SK-N-SH treated with all-trans-retinoic acid at 6 μM for 48 hours (cell line): ENCODE data around the gene MLANA.

Experiments used
- ATAC-seq: fragments of 200-7000 bp; cut with Tn5 transposase; 3 replicates; pipeline ENCODE4 v1.9.1; 2020; ENCODE audit warnings: mild to moderate bottlenecking, moderate library complexity
- BACH2 ChIP-seq: fragments of 250-450 bp; sonication (Bioruptor Pico); IDR thresholded peaks from 2 replicates; pipeline ENCODE4 v1.9.0; 2021; ENCODE audit warnings: mild to moderate bottlenecking, borderline replicate concordance
- CSDC2 ChIP-seq: fragments of 250-450 bp; sonication (Bioruptor Pico); IDR thresholded peaks from 2 replicates; pipeline ENCODE4 v1.5.0; 2020; ENCODE audit warnings: mild to moderate bottlenecking, moderate library complexity
- ESRRG ChIP-seq: fragments of 250-450 bp; sonication (Bioruptor Pico); IDR thresholded peaks from 2 replicates; pipeline ENCODE4 v1.6.1; 2021; ENCODE audit warnings: mild to moderate bottlenecking
- GLIS3 ChIP-seq: fragments of 250-450 bp; sonication (Bioruptor Pico); IDR thresholded peaks from 2 replicates; pipeline ENCODE4 v1.5.0; 2020; ENCODE audit warnings: mild to moderate bottlenecking, moderate library complexity
- ISL1 ChIP-seq: fragments of 250-450 bp; sonication (Bioruptor Pico); IDR thresholded peaks from 2 replicates; pipeline ENCODE4 v2.1.2; 2022; ENCODE audit warnings: mild to moderate bottlenecking, moderate library complexity
- OSR1 ChIP-seq: fragments of 250-450 bp; sonication (Bioruptor Pico); IDR thresholded peaks from 2 replicates; pipeline ENCODE4 v1.8.0; 2022; ENCODE audit warnings: moderate library complexity, mild to moderate bottlenecking, inconsistent platforms
- PPARA ChIP-seq: fragments of 250-450 bp; sonication (Bioruptor Pico); IDR thresholded peaks from 2 replicates; pipeline ENCODE4 v1.5.0; 2020; ENCODE audit warnings: mild to moderate bottlenecking, borderline replicate concordance
- SNAI2 ChIP-seq: fragments of 250-450 bp; sonication (Bioruptor Pico); IDR thresholded peaks from 2 replicates; pipeline ENCODE4 v1.5.0; 2020; ENCODE audit warnings: mild to moderate bottlenecking, moderate library complexity
- TCF4 ChIP-seq: fragments of 250-450 bp; sonication (Bioruptor Pico); IDR thresholded peaks from 2 replicates; pipeline ENCODE4 v1.8.0; 2021; ENCODE audit warnings: mild to moderate bottlenecking, moderate library complexity, borderline replicate concordance
- TOX ChIP-seq: fragments of 250-450 bp; sonication (Bioruptor Pico); IDR thresholded peaks from 2 replicates; pipeline ENCODE4 v1.8.0; 2021; ENCODE audit warnings: mild to moderate bottlenecking, moderate library complexity, borderline replicate concordance
- ZFP3 ChIP-seq: fragments of 250-450 bp; sonication (Bioruptor Pico); IDR thresholded peaks from 2 replicates; pipeline ENCODE4 v1.5.0; 2020; ENCODE audit warnings: mild to moderate bottlenecking, moderate library complexity
- ZNF70 ChIP-seq: fragments of 450-650 bp; formaldehyde crosslinking; IDR thresholded peaks from 2 replicates; pipeline ENCODE4 v1.5.0; 2020; ENCODE audit warnings: mild to moderate bottlenecking, moderate library complexity
- ZNF8 ChIP-seq: fragments of 450-650 bp; formaldehyde crosslinking; IDR thresholded peaks from 2 replicates; pipeline ENCODE4 v1.5.0; 2020; ENCODE audit warnings: mild to moderate bottlenecking, moderate library complexity
- TF ChIP-seq, protein P1 (sequence below): fragments of 250-450 bp; sonication (Bioruptor Pico); IDR thresholded peaks from 2 replicates; pipeline ENCODE4 v1.5.1; 2020; ENCODE audit warnings: low read depth, mild to moderate bottlenecking, moderate library complexity
- TF ChIP-seq, protein P2 (sequence below): fragments of 250-450 bp; sonication (Bioruptor Pico); IDR thresholded peaks from 2 replicates; pipeline ENCODE4 v1.5.1; 2021; ENCODE audit warnings: mild to moderate bottlenecking, moderate library complexity
- TF ChIP-seq, protein P3 (sequence below): fragments of 250-450 bp; sonication (Bioruptor Pico); IDR thresholded peaks from 2 replicates; pipeline ENCODE4 v1.5.0; 2020; ENCODE audit warnings: mild to moderate bottlenecking, moderate library complexity
- TF ChIP-seq, protein P4 (sequence below): fragments of 250-450 bp; sonication (Bioruptor Pico); IDR thresholded peaks from 2 replicates; pipeline ENCODE4 v1.8.0; 2020; ENCODE audit warnings: mild to moderate bottlenecking, moderate library complexity, borderline replicate concordance
- TF ChIP-seq, protein P5 (sequence below): fragments of 250-450 bp; sonication (Bioruptor Pico); IDR thresholded peaks from 2 replicates; pipeline ENCODE4 v1.8.0; 2021; ENCODE audit warnings: low read depth, mild to moderate bottlenecking, moderate library complexity, borderline replicate concordance

The MLANA gene

DNA sequence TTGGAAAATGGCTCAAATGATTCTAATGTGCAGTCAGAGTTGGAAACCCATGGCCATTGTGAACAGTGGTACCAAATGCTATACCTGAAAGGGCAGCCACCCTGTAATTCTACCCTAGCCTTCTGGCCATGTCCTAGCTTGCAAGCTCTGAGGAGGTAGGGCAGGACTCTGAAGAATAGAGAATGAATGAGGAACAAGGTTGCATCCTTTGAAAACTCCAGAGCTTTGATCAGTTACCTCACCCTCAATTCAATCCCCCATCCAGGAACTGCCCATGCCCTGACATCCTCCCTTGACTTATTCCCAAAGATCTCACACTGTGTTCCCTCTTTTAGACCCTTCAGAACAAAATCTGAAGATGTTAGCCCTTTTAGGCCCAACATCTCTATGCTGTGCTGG lies 40.0 kb upstream of the MLANA start (continued):
- TF ChIP-seq, protein P1, sequence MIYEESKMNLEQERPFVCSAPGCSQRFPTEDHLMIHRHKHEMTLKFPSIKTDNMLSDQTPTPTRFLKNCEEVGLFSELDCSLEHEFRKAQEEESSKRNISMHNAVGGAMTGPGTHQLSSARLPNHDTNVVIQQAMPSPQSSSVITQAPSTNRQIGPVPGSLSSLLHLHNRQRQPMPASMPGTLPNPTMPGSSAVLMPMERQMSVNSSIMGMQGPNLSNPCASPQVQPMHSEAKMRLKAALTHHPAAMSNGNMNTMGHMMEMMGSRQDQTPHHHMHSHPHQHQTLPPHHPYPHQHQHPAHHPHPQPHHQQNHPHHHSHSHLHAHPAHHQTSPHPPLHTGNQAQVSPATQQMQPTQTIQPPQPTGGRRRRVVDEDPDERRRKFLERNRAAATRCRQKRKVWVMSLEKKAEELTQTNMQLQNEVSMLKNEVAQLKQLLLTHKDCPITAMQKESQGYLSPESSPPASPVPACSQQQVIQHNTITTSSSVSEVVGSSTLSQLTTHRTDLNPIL (CRISPR knock-in tag) = no peak
- no peak for TF ChIP-seq ZNF8 (CRISPR knock-in tag)
- no peak for TF ChIP-seq SNAI2 (CRISPR knock-in tag)
- no peak for TF ChIP-seq GLIS3 (CRISPR knock-in tag)
- TF ChIP-seq ZFP3 = no peak

DNA sequence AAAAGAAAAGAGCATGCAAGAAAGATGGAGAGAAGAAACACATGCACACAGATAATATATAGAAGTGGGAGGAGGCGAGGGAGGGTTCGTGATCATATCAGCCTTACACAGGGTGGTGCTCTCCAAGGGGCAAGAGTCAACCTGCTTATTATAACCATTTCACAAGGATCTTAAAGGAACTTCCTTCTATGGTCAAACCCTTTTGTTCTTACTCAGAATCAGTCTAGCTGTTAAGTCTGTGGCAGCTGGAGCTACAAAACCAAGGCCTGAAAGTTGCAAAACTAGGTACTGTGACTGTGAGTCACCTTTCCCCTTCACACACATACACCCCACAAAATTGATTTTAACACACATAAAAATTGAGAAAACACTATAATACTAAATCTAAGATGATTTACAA lies 39.2 kb upstream of the MLANA start:
- no peak for ATAC-seq

DNA sequence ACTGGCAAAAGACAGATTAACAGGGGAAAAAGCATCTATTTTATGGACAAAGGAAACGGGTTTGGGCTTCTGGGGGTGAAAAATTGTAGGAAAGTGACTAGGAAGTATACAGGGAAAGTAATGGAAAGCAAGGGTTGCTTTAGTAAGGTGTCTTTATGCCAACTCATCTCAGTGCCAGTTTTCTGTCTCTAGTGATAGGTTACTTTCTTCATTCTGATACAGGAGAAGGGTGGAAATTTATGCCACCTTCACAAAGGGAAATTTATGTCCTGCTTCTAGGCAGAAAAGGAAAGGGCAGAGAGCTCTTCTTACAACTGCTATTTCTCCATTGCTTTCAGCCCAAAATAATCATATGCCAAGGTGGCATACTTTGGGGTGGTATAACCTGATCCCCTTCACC lies 37.7 kb upstream of the MLANA start:
- no peak for TF ChIP-seq ZNF70 (CRISPR knock-in tag)
- TF ChIP-seq PPARA = no peak
- TF ChIP-seq, protein P1 (CRISPR knock-in tag) = no peak
- no peak for TF ChIP-seq GLIS3 (CRISPR knock-in tag)
- TF ChIP-seq ZFP3 = no peak
- TF ChIP-seq, protein P2, sequence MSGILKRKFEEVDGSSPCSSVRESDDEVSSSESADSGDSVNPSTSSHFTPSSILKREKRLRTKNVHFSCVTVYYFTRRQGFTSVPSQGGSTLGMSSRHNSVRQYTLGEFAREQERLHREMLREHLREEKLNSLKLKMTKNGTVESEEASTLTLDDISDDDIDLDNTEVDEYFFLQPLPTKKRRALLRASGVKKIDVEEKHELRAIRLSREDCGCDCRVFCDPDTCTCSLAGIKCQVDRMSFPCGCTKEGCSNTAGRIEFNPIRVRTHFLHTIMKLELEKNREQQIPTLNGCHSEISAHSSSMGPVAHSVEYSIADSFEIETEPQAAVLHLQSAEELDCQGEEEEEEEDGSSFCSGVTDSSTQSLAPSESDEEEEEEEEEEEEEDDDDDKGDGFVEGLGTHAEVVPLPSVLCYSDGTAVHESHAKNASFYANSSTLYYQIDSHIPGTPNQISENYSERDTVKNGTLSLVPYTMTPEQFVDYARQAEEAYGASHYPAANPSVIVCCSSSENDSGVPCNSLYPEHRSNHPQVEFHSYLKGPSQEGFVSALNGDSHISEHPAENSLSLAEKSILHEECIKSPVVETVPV = no peak
- TF ChIP-seq SNAI2 (CRISPR knock-in tag) = no peak
- TF ChIP-seq, protein P3, sequence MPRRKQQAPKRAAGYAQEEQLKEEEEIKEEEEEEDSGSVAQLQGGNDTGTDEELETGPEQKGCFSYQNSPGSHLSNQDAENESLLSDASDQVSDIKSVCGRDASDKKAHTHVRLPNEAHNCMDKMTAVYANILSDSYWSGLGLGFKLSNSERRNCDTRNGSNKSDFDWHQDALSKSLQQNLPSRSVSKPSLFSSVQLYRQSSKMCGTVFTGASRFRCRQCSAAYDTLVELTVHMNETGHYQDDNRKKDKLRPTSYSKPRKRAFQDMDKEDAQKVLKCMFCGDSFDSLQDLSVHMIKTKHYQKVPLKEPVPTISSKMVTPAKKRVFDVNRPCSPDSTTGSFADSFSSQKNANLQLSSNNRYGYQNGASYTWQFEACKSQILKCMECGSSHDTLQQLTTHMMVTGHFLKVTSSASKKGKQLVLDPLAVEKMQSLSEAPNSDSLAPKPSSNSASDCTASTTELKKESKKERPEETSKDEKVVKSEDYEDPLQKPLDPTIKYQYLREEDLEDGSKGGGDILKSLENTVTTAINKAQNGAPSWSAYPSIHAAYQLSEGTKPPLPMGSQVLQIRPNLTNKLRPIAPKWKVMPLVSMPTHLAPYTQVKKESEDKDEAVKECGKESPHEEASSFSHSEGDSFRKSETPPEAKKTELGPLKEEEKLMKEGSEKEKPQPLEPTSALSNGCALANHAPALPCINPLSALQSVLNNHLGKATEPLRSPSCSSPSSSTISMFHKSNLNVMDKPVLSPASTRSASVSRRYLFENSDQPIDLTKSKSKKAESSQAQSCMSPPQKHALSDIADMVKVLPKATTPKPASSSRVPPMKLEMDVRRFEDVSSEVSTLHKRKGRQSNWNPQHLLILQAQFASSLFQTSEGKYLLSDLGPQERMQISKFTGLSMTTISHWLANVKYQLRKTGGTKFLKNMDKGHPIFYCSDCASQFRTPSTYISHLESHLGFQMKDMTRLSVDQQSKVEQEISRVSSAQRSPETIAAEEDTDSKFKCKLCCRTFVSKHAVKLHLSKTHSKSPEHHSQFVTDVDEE = no peak
- no peak for ATAC-seq

More for the DNA sequence above, 39.2 kb upstream of the MLANA start:
- TF ChIP-seq, protein P2 = no peak
- TF ChIP-seq CSDC2 (CRISPR knock-in tag) (no peak), ISL1 (CRISPR knock-in tag) (no peak), TCF4 (CRISPR knock-in tag) (no peak), TOX (no peak)
- TF ChIP-seq, protein P1 (CRISPR knock-in tag) = no peak
- TF ChIP-seq, protein P4, sequence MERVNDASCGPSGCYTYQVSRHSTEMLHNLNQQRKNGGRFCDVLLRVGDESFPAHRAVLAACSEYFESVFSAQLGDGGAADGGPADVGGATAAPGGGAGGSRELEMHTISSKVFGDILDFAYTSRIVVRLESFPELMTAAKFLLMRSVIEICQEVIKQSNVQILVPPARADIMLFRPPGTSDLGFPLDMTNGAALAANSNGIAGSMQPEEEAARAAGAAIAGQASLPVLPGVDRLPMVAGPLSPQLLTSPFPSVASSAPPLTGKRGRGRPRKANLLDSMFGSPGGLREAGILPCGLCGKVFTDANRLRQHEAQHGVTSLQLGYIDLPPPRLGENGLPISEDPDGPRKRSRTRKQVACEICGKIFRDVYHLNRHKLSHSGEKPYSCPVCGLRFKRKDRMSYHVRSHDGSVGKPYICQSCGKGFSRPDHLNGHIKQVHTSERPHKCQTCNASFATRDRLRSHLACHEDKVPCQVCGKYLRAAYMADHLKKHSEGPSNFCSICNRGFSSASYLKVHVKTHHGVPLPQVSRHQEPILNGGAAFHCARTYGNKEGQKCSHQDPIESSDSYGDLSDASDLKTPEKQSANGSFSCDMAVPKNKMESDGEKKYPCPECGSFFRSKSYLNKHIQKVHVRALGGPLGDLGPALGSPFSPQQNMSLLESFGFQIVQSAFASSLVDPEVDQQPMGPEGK = no peak

DNA sequence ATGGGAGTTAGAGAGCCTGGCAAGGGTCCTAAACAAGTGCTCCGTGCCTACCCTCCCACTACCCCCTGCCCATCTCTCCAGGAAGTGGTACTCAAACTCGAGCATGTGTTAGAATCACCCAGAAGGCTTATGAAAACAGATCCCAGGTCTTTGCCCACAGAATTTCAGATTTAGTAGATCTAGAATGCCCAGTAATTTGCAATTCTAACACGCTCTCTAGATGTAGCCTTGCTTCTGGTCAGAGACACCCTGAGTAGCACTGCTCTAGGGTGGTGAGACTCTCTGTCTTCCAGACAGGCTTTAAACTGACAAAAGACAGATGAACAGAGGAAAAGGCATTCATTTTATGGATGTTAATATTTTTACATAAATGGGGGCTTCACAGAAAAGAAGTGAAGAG lies 37.1 kb upstream of the MLANA start:
- no peak for ATAC-seq
- TF ChIP-seq CSDC2 (CRISPR knock-in tag) (no peak), ZNF70 (CRISPR knock-in tag) (no peak), ESRRG (no peak), OSR1 (CRISPR knock-in tag) (no peak), BACH2 (CRISPR knock-in tag) (no peak), GLIS3 (CRISPR knock-in tag) (no peak)
- TF ChIP-seq, protein P5, sequence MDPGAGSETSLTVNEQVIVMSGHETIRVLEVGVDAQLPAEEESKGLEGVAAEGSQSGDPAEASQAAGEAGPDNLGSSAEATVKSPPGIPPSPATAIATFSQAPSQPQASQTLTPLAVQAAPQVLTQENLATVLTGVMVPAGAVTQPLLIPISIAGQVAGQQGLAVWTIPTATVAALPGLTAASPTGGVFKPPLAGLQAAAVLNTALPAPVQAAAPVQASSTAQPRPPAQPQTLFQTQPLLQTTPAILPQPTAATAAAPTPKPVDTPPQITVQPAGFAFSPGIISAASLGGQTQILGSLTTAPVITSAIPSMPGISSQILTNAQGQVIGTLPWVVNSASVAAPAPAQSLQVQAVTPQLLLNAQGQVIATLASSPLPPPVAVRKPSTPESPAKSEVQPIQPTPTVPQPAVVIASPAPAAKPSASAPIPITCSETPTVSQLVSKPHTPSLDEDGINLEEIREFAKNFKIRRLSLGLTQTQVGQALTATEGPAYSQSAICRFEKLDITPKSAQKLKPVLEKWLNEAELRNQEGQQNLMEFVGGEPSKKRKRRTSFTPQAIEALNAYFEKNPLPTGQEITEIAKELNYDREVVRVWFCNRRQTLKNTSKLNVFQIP = no peak
- TF ChIP-seq, protein P4 = no peak
